Thyroid gland (tissue), 4 donors: ENCODE data around the gene EHD4. TPM values are rescaled to one million over a fixed set of nuclear protein-coding genes. Genes with fewer than 3 reads are reported as not detected.

Experiments
- DNase-seq, 2 donors: peaks; one replicate each; pipeline ENCODE4 v3.0.0-alpha.2; 2019
- H3K27ac ChIP-seq, 3 donors: fragments of 200-600 bp; sonication (generic); 1 replicate in 2 of 3; 2 replicates in 1 of 3; pipeline ENCODE4 v1.5.1; 2016 to 2019; ENCODE audit warnings: mild to moderate bottlenecking in 1 of 3, moderate library complexity in 1 of 3
- H3K27me3 ChIP-seq: fragments of 200-600 bp; sonication (generic); one replicate; pipeline ENCODE4 v1.5.1; 2019
- H3K36me3 ChIP-seq, 2 donors: fragments of 200-600 bp; sonication (generic); one replicate each; pipeline ENCODE4 v1.5.1; 2016 to 2019
- H3K4me1 ChIP-seq, 2 donors: fragments of 200-600 bp; sonication (generic); one replicate each; pipeline ENCODE4 v1.5.1; 2017 to 2019
- H3K4me3 ChIP-seq, 3 donors: fragments of 200-600 bp; sonication (generic); replicated peaks in 1 of 3; 1 replicate in 2 of 3; 2 replicates in 1 of 3; pipeline ENCODE4 v1.5.1; 2016; ENCODE audit warnings: mild to moderate bottlenecking in 1 of 3
- H3K9me3 ChIP-seq: fragments of 200-600 bp; sonication (generic); one replicate; pipeline ENCODE4 v1.5.1; 2017
- CTCF ChIP-seq, 6 experiments: fragments of 200-600 bp in 3 of 6; fragments of 450-650 bp in 3 of 6; sonication (generic) in 3 of 6; IDR thresholded peaks; one replicate each; pipeline ENCODE4 v1.5.1; 2016 to 2019; ENCODE audit warnings: antibody characterized with exemption in 6 of 6, mild to moderate bottlenecking in 2 of 6, inconsistent platforms in 1 of 6, moderate library complexity in 1 of 6
- POLR2A ChIP-seq, 2 donors: fragments of 450-650 bp; IDR thresholded peaks; one replicate each; pipeline ENCODE4 v1.6.1; 2017; ENCODE audit warnings: antibody characterized with exemption in 2 of 2, mild to moderate bottlenecking in 2 of 2, moderate library complexity in 1 of 2
- WGBS, 2 donors: methylation state at CpG; one replicate each; pipeline ENCODE4 v1.1.5; 2017; 5-methylcytosine and 5-hydroxymethylcytosine counted together
- intact Hi-C: fragments of 100-400 bp; cut with DNase I; formaldehyde crosslinking; loops from one replicate; pipeline ENCODE4 v1.15.1; 2023
- total RNA-seq, 4 donors: library from RNA; depleted of rRNA; stranded (reverse); fragments of >200 nt; gene quantifications; one replicate each; pipeline ENCODE4 v1.2.3, GENCODE V29; 2016

EHD4 gene
- total RNA-seq, 4 donors from 2014 or later = 29.7 to 66.7 (median 37.9) TPM

- H3K36me3 ChIP-seq = no peaks in the 10 kb centered on the region
- peak overlapping the region in 1 of 3 donors; percentile 83 for H3K4me3 ChIP-seq
- H3K27me3 ChIP-seq = no peaks in the 10 kb centered on the region
- 85 to 91% methylated on average over 1 of the region's 1 CpG for WGBS, 2 donors
- TF ChIP-seq CTCF (IDR thresholded peaks at IDR 0.05) (no peak), POLR2A (IDR thresholded peaks at IDR 0.05) (no peak)
- peaks cover 9 to 37% of the 10 kb centered on the region in 2 donors for H3K4me1 ChIP-seq
- no peak for DNase-seq
- H3K27ac ChIP-seq = peak overlapping the region; percentile 61 to 96 (median 83)
- no peaks in the 10 kb centered on the region for H3K9me3 ChIP-seq
- intact Hi-C loops = no loop called here
Measured at GRCh38 chr15:41970456-41970855, 1.9 kb downstream of the EHD4 start.

DNA sequence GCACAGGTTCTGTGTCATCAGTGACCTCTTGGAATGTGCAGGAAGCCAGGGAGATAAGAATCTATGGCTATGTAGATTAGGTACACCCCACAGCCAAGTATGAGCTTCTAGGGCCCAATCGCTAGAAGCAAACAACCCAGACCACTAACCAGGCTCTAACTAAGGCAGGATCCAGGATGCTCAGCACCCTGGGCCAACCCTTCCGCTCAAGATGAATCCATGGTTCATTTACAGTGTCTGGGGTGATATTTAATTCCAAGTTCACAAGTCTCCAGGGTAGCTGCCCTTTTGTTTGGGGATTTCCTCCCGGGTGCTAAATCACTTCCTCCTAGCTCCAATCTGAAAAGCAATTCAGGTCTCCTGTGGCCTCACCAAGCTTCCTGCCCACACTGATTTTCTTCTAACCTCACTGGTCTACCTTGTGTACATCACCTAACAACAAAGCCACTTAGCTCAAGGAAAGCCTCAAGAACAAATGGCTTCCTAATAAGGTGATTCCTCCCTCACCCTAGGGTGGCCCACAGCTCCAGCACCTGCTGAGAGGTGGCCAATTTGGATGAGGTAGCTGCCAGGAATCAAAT lies 2.4 kb downstream of the EHD4 start:
- DNase-seq = no peak
- 62 to 77% methylated on average over 3 of the region's 3 CpGs for WGBS, 2 donors
- H3K4me3 ChIP-seq = no peak overlapping the region
- peaks cover 9 to 39% of the 10 kb centered on the region in 2 donors for H3K4me1 ChIP-seq
- intact Hi-C loops = no loop called here
- peak overlapping the region in 2 of 3 donors; percentile 83 to 96 for H3K27ac ChIP-seq
- no peaks in the 10 kb centered on the region for H3K27me3 ChIP-seq
- TF ChIP-seq POLR2A (IDR thresholded peaks at IDR 0.05) = no peak
- TF ChIP-seq CTCF (IDR thresholded peaks at IDR 0.05) = no peak
- no peaks in the 10 kb centered on the region for H3K36me3 ChIP-seq
- no peaks in the 10 kb centered on the region for H3K9me3 ChIP-seq

DNA sequence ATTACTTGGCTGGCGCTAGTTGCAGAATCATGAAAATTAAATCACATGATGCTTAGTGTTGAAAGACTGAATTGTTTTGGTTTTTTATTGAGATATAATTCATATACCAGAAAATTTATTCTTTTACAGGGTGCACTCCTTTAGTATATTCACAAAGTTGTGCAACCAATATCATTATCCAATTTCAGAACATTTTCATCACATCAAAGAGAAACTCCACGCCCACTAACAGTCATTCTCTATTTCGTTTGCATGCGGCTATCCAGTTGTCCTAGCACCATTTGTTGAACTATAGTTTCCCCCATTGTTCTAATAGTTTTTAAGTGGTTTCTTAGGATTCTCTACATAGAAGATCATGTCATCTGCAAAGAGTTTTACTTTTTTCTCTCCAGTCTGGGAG lies 3.7 kb downstream of the EHD4 start:
- DNase-seq = no peak
- intact Hi-C loops = no loop called here
- 86 to 88% methylated on average over 4 of the region's 4 CpGs for WGBS, 2 donors
- no peaks in the 10 kb centered on the region for H3K36me3 ChIP-seq
- peak overlapping the region; percentile 69 to 80 (median 71) for H3K27ac ChIP-seq
- H3K4me1 ChIP-seq = peaks cover 9 to 39% of the 10 kb centered on the region in 2 donors
- no peaks in the 10 kb centered on the region for H3K27me3 ChIP-seq
- no peaks in the 10 kb centered on the region for H3K9me3 ChIP-seq
- TF ChIP-seq CTCF (IDR thresholded peaks at IDR 0.05) (no peak), POLR2A (IDR thresholded peaks at IDR 0.05) (no peak)
- no peak overlapping the region for H3K4me3 ChIP-seq

GRCh38 chr15:41967506-41968206 lies 4.7 kb downstream of the EHD4 start:
- H3K4me1 ChIP-seq = peaks cover 3 to 46% of the 10 kb centered on the region in 2 donors
- 38 to 45% methylated on average over 4 of the region's 4 CpGs for WGBS, 2 donors
- intact Hi-C loops = no loop called here

More at GRCh38 chr15:41967506-41968206, 4.7 kb downstream of the EHD4 start:
- DNase-seq = peak; percentile 61 to 65
- H3K4me3 ChIP-seq = no peak overlapping the region
- TF ChIP-seq POLR2A (IDR thresholded peaks at IDR 0.05) = peak in 1 of 2 donors; percentile 25
- no peak for TF ChIP-seq CTCF (IDR thresholded peaks at IDR 0.05)
- no peaks in the 10 kb centered on the region for H3K27me3 ChIP-seq
- H3K36me3 ChIP-seq = no peaks in the 10 kb centered on the region
- no peaks in the 10 kb centered on the region for H3K9me3 ChIP-seq
- H3K27ac ChIP-seq = peak overlapping the region; percentile 69 to 80 (median 71)
